AG04450 (cell line): ENCODE measurements around the gene CEL. TPM values are rescaled to one million over a fixed set of nuclear protein-coding genes. Genes with fewer than 3 reads are reported as not detected.

ENCODE experiments used
- CTCF ChIA-PET: fragments of 300-600, 350-600 bp; formaldehyde crosslinking; extraction: SDS; loops from one replicate; lab custom pipeline; 2022; ENCODE audit warnings: antibody characterized with exemption, inconsistent platforms; lab: Charles Lee
- POLR2A ChIA-PET: fragments of 350-600 bp; formaldehyde crosslinking; extraction: SDS; loops from one replicate; lab custom pipeline; 2021; ENCODE audit warnings: antibody characterized with exemption, inconsistent platforms; lab: Yijun Ruan, JAX
- DNase-seq: peaks from one replicate; pipeline ENCODE4 v3.0.0-alpha.2; 2011; ENCODE audit warnings: low read depth, low spot score
- H3K27ac ChIP-seq: one replicate; pipeline ENCODE4 v1.5.1; 2012; ENCODE audit warnings: low read depth, low read length, control low read depth
- H3K27me3 ChIP-seq: one replicate; pipeline ENCODE4 v1.6.0; 2012; ENCODE audit warnings: low read length; ENCODE audit not compliant: control insufficient read depth, insufficient read depth
- H3K4me3 ChIP-seq: 2 replicates; pipeline ENCODE4 v1.5.1; 2011; ENCODE audit warnings: mild to moderate bottlenecking, low read depth, low read length, control low read depth
- H3K9me3 ChIP-seq: 2 replicates; pipeline ENCODE4 v1.5.1; 2012; ENCODE audit warnings: low read length; ENCODE audit not compliant: control insufficient read depth, insufficient read depth
- CTCF ChIP-seq: IDR thresholded peaks from 2 replicates; pipeline ENCODE4 v1.5.1; 2011; ENCODE audit warnings: low read depth, low read length, control low read depth, inconsistent platforms
- polyA plus RNA-seq: library from polyadenylated mRNA; depleted of rRNA; stranded (reverse); fragments of >200 nt; gene quantifications from 2 replicates; pipeline ENCODE4 v1.2.3, GENCODE V29; 2011

The CEL gene
- polyA plus RNA-seq, 1 experiment = 0.24 TPM

GRCh38 chr9:133108794-133109641, 47.2 kb downstream of the CEL start:
- Histone ChIP-seq H3K27me3 (no peaks in the 10 kb centered on the region), H3K27ac (no peak overlapping the region), H3K4me3 (no peak overlapping the region), H3K9me3 (no peaks in the 10 kb centered on the region; the same call in 1 of the 2 replicates)
- TF ChIP-seq CTCF = no peak
- POLR2A ChIA-PET = no interaction called here
- DNase-seq = no peak
- CTCF ChIA-PET = interaction anchor here (15.9 kb wide), 1 partner anchor 37 kb away, joined by 264 read pairs; no protein-coding TSS in a partner anchor

- DNase-seq = no peak
- no peaks in the 10 kb centered on the region for H3K27me3 ChIP-seq
- TF ChIP-seq CTCF = no peak
- H3K9me3 ChIP-seq = no peaks in the 10 kb centered on the region; the same call in 1 of the 2 replicates
- no peak overlapping the region for H3K4me3 ChIP-seq
- CTCF ChIA-PET = interaction anchor here (1.3 to 15.9 kb wide), 3 partner anchors 23 to 61 kb away, joined by 3 to 264 read pairs (median 3); no protein-coding TSS in a partner anchor
- POLR2A ChIA-PET = no interaction called here
- no peak overlapping the region for H3K27ac ChIP-seq
These were observed 48.3 kb downstream of the CEL start for GRCh38 chr9:133109931-133110650.

- TF ChIP-seq CTCF = no peak
- no peak for DNase-seq
- H3K27me3 ChIP-seq = no peaks in the 10 kb centered on the region
- no peak overlapping the region for H3K27ac ChIP-seq
- H3K9me3 ChIP-seq = no peaks in the 10 kb centered on the region; the same call in 1 of the 2 replicates
- ChIA-PET POLR2A (interaction anchor here (1.1 kb wide), 1 partner anchor 82 kb away, joined by 3 read pairs; the partner anchor contains the start of gene GTF3C5), CTCF (interaction anchor here (1.6 to 15.9 kb wide), 2 partner anchors 34 to 63 kb away, joined by 3 to 264 read pairs; no protein-coding TSS in a partner anchor)
- H3K4me3 ChIP-seq = no peak overlapping the region
These were observed 50.3 kb downstream of the CEL start for GRCh38 chr9:133111808-133112662.

GRCh38 chr9:133112663-133113026, 50.9 kb downstream of the CEL start:
- no peak for TF ChIP-seq CTCF
- Histone ChIP-seq H3K9me3 (no peaks in the 10 kb centered on the region; the same call in 1 of the 2 replicates), H3K27ac (no peak overlapping the region), H3K27me3 (no peaks in the 10 kb centered on the region), H3K4me3 (no peak overlapping the region)
- CTCF ChIA-PET = interaction anchor here (2.6 to 15.9 kb wide), 2 partner anchors 10 to 33 kb away, joined by 14 to 264 read pairs; no protein-coding TSS in a partner anchor
- no peak for DNase-seq
- POLR2A ChIA-PET = no interaction called here
